HG03175 (cell line): Measurements from ENCODE around the gene PGA4.
"Not testable (repeated sequence)": the region's sequence is repeated elsewhere in the genome, so short reads cannot be mapped to it uniquely, and the experiment has no call there.

ENCODE experiments used
- ATAC-seq: cut with Tn5 transposase; IDR thresholded peaks from one replicate; pipeline ENCODE4 v1.9.1; 2021; ENCODE audit warnings: mild to moderate bottlenecking, moderate library complexity; ENCODE audit not compliant: unreplicated experiment

Gene PGA4

GRCh38 chr11:61203873-61204272 lies 18.3 kb upstream of the PGA4 start:
- ATAC-seq: not testable (repeated sequence)

- not testable (repeated sequence) for ATAC-seq
These were observed 17.6 kb upstream of the PGA4 start for GRCh38 chr11:61204502-61205059.

- ATAC-seq: not testable (repeated sequence)
These were observed 14.4 kb upstream of the PGA4 start for GRCh38 chr11:61207636-61208310.

GRCh38 chr11:61210629-61211028 lies 11.5 kb upstream of the PGA4 start:
- not testable (repeated sequence) for ATAC-seq

GRCh38 chr11:61211327-61211952 lies 10.7 kb upstream of the PGA4 start:
- ATAC-seq: not testable (repeated sequence)

- ATAC-seq: not testable (repeated sequence)
These were observed 9.9 kb upstream of the PGA4 start for GRCh38 chr11:61212202-61212601.

GRCh38 chr11:61213711-61214324 lies 8.3 kb upstream of the PGA4 start:
- ATAC-seq: not testable (repeated sequence)

- ATAC-seq: not testable (repeated sequence)
These were observed 3.8 kb upstream of the PGA4 start for GRCh38 chr11:61218306-61218705.

- not testable (repeated sequence) for ATAC-seq
These were observed 3.1 kb upstream of the PGA4 start for GRCh38 chr11:61219016-61219415.

- not testable (repeated sequence) for ATAC-seq
These were observed 545 bp downstream of the PGA4 start for GRCh38 chr11:61222692-61223091.

GRCh38 chr11:61226457-61227137 lies 4.5 kb downstream of the PGA4 start:
- ATAC-seq: not testable (repeated sequence)

GRCh38 chr11:61229458-61229857 lies 7.3 kb downstream of the PGA4 start:
- not testable (repeated sequence) for ATAC-seq

GRCh38 chr11:61231033-61231432 lies 8.9 kb downstream of the PGA4 start:
- not testable (repeated sequence) for ATAC-seq

GRCh38 chr11:61231585-61231984 lies 9.4 kb downstream of the PGA4 start:
- not testable (repeated sequence) for ATAC-seq

- not testable (repeated sequence) for ATAC-seq
These were observed 10.5 kb downstream of the PGA4 start for GRCh38 chr11:61232548-61233145.

GRCh38 chr11:61237130-61237529 lies 15.0 kb downstream of the PGA4 start:
- ATAC-seq: not testable (repeated sequence)

- not testable (repeated sequence) for ATAC-seq
These were observed 18.1 kb downstream of the PGA4 start for GRCh38 chr11:61240288-61240687.

- ATAC-seq: not testable (repeated sequence)
These were observed 18.7 kb downstream of the PGA4 start, which contains the start of gene PGA5 for GRCh38 chr11:61240875-61241274. PGA5 (plus strand) TSS chr11:61241175; CDS start chr11:61241227, 52 bp downstream.

- ATAC-seq: not testable (repeated sequence)
These were observed 19.4 kb downstream of the PGA4 start for GRCh38 chr11:61241526-61241925.

- not testable (repeated sequence) for ATAC-seq
These were observed 23.3 kb downstream of the PGA4 start for GRCh38 chr11:61245284-61245964.
